ENCODE measurements around the gene BBX. TPM values are rescaled to one million over a fixed set of nuclear protein-coding genes. Genes with fewer than 3 reads are reported as not detected.

BBX gene
- polyA plus RNA-seq, 1 donor from 2014 or later: 23.8 TPM

DNA sequence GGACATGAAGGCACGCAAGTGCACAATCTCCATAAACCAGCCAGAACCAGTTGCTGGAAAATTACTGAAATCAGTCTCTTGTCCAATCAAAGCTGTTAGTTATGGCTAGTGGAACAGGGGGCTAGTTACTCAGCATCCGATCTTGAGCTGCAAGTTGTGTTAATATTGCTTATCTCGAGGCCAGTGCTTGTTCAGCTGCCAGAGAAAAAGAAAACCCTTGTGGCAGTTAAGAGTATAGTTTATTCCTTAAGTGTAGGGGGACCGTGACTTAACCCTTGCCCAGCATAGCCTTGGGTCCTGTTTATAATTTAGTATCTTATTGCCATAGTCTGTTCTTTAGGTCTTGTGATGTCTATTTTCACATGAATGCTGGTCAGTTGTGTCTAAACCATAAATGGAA is 299.5 kb downstream of the BBX start:
- no peaks in the 10 kb centered on the region for H3K9me2 ChIP-seq (ENCODE audit: insufficient read depth, low read length)
- no peak overlapping the region for H3K27ac ChIP-seq (ENCODE audit: low read length)
- no peak overlapping the region for H3K9ac ChIP-seq (ENCODE audit: low read length)
- H3K9me3 ChIP-seq (ENCODE audit: low read length): no peaks in the 10 kb centered on the region
- no peak overlapping the region for H3K4me3 ChIP-seq (ENCODE audit: low read length)
- H2AFZ ChIP-seq (ENCODE audit: low read depth, low read length): no peak overlapping the region
- H4K20me1 ChIP-seq (ENCODE audit: insufficient read depth): no peaks in the 10 kb centered on the region
- H3F3A ChIP-seq (ENCODE audit: insufficient read depth, low read length, poor library complexity, severe bottlenecking): no peaks in the 10 kb centered on the region
- TF ChIP-seq MXI1 (conservative IDR thresholded peaks at IDR 0.05; ENCODE audit: poor library complexity, severe bottlenecking): no peak
- TF ChIP-seq, protein P1, sequence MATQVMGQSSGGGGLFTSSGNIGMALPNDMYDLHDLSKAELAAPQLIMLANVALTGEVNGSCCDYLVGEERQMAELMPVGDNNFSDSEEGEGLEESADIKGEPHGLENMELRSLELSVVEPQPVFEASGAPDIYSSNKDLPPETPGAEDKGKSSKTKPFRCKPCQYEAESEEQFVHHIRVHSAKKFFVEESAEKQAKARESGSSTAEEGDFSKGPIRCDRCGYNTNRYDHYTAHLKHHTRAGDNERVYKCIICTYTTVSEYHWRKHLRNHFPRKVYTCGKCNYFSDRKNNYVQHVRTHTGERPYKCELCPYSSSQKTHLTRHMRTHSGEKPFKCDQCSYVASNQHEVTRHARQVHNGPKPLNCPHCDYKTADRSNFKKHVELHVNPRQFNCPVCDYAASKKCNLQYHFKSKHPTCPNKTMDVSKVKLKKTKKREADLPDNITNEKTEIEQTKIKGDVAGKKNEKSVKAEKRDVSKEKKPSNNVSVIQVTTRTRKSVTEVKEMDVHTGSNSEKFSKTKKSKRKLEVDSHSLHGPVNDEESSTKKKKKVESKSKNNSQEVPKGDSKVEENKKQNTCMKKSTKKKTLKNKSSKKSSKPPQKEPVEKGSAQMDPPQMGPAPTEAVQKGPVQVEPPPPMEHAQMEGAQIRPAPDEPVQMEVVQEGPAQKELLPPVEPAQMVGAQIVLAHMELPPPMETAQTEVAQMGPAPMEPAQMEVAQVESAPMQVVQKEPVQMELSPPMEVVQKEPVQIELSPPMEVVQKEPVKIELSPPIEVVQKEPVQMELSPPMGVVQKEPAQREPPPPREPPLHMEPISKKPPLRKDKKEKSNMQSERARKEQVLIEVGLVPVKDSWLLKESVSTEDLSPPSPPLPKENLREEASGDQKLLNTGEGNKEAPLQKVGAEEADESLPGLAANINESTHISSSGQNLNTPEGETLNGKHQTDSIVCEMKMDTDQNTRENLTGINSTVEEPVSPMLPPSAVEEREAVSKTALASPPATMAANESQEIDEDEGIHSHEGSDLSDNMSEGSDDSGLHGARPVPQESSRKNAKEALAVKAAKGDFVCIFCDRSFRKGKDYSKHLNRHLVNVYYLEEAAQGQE (IDR thresholded peaks at IDR 0.05; ENCODE audit: borderline replicate concordance): no peak
- no peak for TF ChIP-seq EP300 (conservative IDR thresholded peaks at IDR 0.05; ENCODE audit: poor library complexity, severe bottlenecking)
- TF ChIP-seq, protein P2, sequence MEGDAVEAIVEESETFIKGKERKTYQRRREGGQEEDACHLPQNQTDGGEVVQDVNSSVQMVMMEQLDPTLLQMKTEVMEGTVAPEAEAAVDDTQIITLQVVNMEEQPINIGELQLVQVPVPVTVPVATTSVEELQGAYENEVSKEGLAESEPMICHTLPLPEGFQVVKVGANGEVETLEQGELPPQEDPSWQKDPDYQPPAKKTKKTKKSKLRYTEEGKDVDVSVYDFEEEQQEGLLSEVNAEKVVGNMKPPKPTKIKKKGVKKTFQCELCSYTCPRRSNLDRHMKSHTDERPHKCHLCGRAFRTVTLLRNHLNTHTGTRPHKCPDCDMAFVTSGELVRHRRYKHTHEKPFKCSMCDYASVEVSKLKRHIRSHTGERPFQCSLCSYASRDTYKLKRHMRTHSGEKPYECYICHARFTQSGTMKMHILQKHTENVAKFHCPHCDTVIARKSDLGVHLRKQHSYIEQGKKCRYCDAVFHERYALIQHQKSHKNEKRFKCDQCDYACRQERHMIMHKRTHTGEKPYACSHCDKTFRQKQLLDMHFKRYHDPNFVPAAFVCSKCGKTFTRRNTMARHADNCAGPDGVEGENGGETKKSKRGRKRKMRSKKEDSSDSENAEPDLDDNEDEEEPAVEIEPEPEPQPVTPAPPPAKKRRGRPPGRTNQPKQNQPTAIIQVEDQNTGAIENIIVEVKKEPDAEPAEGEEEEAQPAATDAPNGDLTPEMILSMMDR (IDR thresholded peaks at IDR 0.05; ENCODE audit: poor library complexity, severe bottlenecking): no peak
- no peak for TF ChIP-seq SMC3 (conservative IDR thresholded peaks at IDR 0.05; ENCODE audit: poor library complexity)
- no peak for TF ChIP-seq EZH2 (IDR thresholded peaks at IDR 0.05; ENCODE audit: borderline replicate concordance, insufficient read depth, low read length, poor library complexity, severe bottlenecking)
- TF ChIP-seq POLR2AphosphoS5 (IDR thresholded peaks at IDR 0.05): no peak
- TF ChIP-seq TAF1 (IDR thresholded peaks at IDR 0.05; ENCODE audit: low read depth): no peak
- no peak for TF ChIP-seq RAD21 (conservative IDR thresholded peaks at IDR 0.05)
- no peaks in the 10 kb centered on the region for H3K36me3 ChIP-seq (ENCODE audit: insufficient read depth, low read length)
- H3K27me3 ChIP-seq (ENCODE audit: insufficient read depth, low read depth, low read length): no peaks in the 10 kb centered on the region
- H3K79me2 ChIP-seq (replicated peaks; ENCODE audit: insufficient read depth, low read length): no peaks in the 10 kb centered on the region
- no peak overlapping the region for H3K4me2 ChIP-seq (ENCODE audit: low read length)

DNA sequence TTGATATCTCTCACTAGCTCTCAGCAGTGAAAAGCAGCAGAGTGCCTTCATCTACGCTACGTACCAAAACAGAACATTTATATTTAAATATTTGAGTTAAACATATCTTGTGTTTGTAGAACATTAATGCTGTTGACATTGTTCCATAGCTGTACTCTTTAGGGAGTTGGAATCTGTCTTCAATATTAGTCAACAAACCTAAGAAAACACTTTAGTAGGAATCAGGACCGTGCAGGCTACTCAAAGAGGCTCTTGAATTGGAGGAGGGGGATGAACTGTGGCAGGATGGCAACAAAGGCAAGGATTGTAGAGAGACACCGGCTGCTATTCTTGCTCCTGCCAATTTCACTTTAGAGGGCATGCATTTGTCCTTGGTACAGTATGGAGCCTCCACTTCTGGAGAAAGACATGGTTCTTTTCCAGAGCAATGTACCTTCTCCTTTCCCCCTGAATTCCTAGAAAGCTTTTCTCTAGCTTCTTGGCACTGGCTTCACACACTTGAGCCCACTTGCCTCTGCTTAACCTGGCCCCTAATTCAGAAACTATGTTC is 302.1 kb downstream of the BBX start:
- TF ChIP-seq MXI1 (conservative IDR thresholded peaks at IDR 0.05; ENCODE audit: poor library complexity, severe bottlenecking) (no peak), POLR2AphosphoS5 (IDR thresholded peaks at IDR 0.05) (no peak), EP300 (conservative IDR thresholded peaks at IDR 0.05; ENCODE audit: poor library complexity, severe bottlenecking) (no peak), RAD21 (conservative IDR thresholded peaks at IDR 0.05) (no peak), TAF1 (IDR thresholded peaks at IDR 0.05; ENCODE audit: low read depth) (no peak), SMC3 (conservative IDR thresholded peaks at IDR 0.05; ENCODE audit: poor library complexity) (no peak), EZH2 (IDR thresholded peaks at IDR 0.05; ENCODE audit: borderline replicate concordance, insufficient read depth, low read length, poor library complexity, severe bottlenecking) (no peak)
- TF ChIP-seq, protein P2 (IDR thresholded peaks at IDR 0.05; ENCODE audit: poor library complexity, severe bottlenecking): no peak
- TF ChIP-seq, protein P1 (IDR thresholded peaks at IDR 0.05; ENCODE audit: borderline replicate concordance): no peak
- no peak overlapping the region for H2AFZ ChIP-seq (ENCODE audit: low read depth, low read length)
- H3K27ac ChIP-seq (ENCODE audit: low read length): no peak overlapping the region
- no peaks in the 10 kb centered on the region for H3K79me2 ChIP-seq (replicated peaks; ENCODE audit: insufficient read depth, low read length)
- no peaks in the 10 kb centered on the region for H3K9me2 ChIP-seq (ENCODE audit: insufficient read depth, low read length)
- no peak overlapping the region for H3K4me3 ChIP-seq (ENCODE audit: low read length)
- no peaks in the 10 kb centered on the region for H3K27me3 ChIP-seq (ENCODE audit: insufficient read depth, low read depth, low read length)
- H3K36me3 ChIP-seq (ENCODE audit: insufficient read depth, low read length): no peaks in the 10 kb centered on the region
- no peaks in the 10 kb centered on the region for H3F3A ChIP-seq (ENCODE audit: insufficient read depth, low read length, poor library complexity, severe bottlenecking)
- no peaks in the 10 kb centered on the region for H4K20me1 ChIP-seq (ENCODE audit: insufficient read depth)
- no peak overlapping the region for H3K4me2 ChIP-seq (ENCODE audit: low read length)
- H3K9me3 ChIP-seq (ENCODE audit: low read length): no peaks in the 10 kb centered on the region
- no peak overlapping the region for H3K9ac ChIP-seq (ENCODE audit: low read length)

Data from neural cell (in vitro differentiated cells).